Measurements from ENCODE around the gene ATXN7L3B.

DNA sequence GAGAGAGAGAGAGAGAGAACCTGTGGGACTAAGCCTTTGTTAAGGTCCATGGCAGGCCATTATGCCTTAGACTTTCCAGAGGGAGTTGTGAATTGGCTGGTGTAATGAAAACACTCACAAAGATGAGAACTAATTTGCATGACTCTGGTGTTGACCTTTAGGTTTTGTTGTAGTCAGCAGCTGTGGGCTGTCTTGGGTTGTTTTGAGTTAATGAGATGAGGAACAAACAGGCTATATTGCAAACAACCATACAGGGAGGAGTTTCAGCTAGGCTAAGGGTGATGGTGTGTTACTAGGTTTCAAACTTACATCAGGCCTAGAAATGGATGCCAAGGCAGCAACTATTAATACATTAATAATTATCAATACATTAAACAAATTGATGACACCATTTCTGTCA lies 26.3 kb downstream of the ATXN7L3B start:
- TF ChIP-seq POLR2A (IDR thresholded peaks at IDR 0.05): no peak
- TF ChIP-seq, protein P1, sequence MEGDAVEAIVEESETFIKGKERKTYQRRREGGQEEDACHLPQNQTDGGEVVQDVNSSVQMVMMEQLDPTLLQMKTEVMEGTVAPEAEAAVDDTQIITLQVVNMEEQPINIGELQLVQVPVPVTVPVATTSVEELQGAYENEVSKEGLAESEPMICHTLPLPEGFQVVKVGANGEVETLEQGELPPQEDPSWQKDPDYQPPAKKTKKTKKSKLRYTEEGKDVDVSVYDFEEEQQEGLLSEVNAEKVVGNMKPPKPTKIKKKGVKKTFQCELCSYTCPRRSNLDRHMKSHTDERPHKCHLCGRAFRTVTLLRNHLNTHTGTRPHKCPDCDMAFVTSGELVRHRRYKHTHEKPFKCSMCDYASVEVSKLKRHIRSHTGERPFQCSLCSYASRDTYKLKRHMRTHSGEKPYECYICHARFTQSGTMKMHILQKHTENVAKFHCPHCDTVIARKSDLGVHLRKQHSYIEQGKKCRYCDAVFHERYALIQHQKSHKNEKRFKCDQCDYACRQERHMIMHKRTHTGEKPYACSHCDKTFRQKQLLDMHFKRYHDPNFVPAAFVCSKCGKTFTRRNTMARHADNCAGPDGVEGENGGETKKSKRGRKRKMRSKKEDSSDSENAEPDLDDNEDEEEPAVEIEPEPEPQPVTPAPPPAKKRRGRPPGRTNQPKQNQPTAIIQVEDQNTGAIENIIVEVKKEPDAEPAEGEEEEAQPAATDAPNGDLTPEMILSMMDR (IDR thresholded peaks at IDR 0.05): no peak

All from upper lobe of left lung (tissue), 4 donors.